Erythroblast (primary cell): Measurements from ENCODE around the gene PCDHGA6.
A peak's percentile ranks its signal among the peaks of the same experiment; 100 is the strongest.
"Not testable (repeated sequence)": the region's sequence is repeated elsewhere in the genome, so short reads cannot be mapped to it uniquely, and the experiment has no call there.

Experiments
- DNase-seq, 2 experiments: peaks; one replicate each; lab custom pipeline; 2025; lab: John Stamatoyannopoulos, UW
- GATA1 ChIP-seq: IDR thresholded peaks from 2 replicates; pipeline ENCODE4 v1.6.1; 2011; ENCODE audit warnings: low read depth, mild to moderate bottlenecking, control low read depth, low read length, moderate library complexity
- POLR2A ChIP-seq: IDR thresholded peaks from 2 replicates; pipeline ENCODE4 v1.6.1; 2011; ENCODE audit warnings: mild to moderate bottlenecking, low read length

Gene PCDHGA6

GRCh38 chr5:141371572-141372475 is 1.9 kb upstream of the PCDHGA6 start:
- no peak for DNase-seq
- TF ChIP-seq POLR2A (no peak), GATA1 (no peak)

GRCh38 chr5:141374627-141375026 is 936 bp downstream of the PCDHGA6 start:
- DNase-seq: no peak
- TF ChIP-seq GATA1 (no peak), POLR2A (no peak)

GRCh38 chr5:141375444-141376155 is 1.9 kb downstream of the PCDHGA6 start:
- DNase-seq: not testable (repeated sequence)

GRCh38 chr5:141382469-141383294 is 9.0 kb downstream of the PCDHGA6 start, which contains the start of gene PCDHGA7:
TSS of gene PCDHGA7 (plus strand) at chr5:141382742. CDS start at chr5:141382900, 158 bp downstream.
- no peak for DNase-seq
- TF ChIP-seq POLR2A: no peak
- no peak for TF ChIP-seq GATA1

- TF ChIP-seq GATA1: no peak
- TF ChIP-seq POLR2A: no peak
- DNase-seq: no peak
Measured at GRCh38 chr5:141383345-141383744, 9.7 kb downstream of the PCDHGA6 start.

GRCh38 chr5:141384471-141385267 is 11.0 kb downstream of the PCDHGA6 start:
- TF ChIP-seq POLR2A (no peak), GATA1 (no peak)
- no peak for DNase-seq

GRCh38 chr5:141387557-141388311 is 14.0 kb downstream of the PCDHGA6 start, which contains the start of gene PCDHGB4:
TSS of gene PCDHGB4 (plus strand) at chr5:141387698. CDS start at chr5:141387885, 187 bp downstream.
- DNase-seq: peak in 1 of 2 experiments; percentile 12

- TF ChIP-seq POLR2A (no peak), GATA1 (no peak)
- no peak for DNase-seq
Measured at GRCh38 chr5:141388661-141389060, 15.0 kb downstream of the PCDHGA6 start.

GRCh38 chr5:141389153-141390042 is 15.7 kb downstream of the PCDHGA6 start:
- DNase-seq: no peak
- TF ChIP-seq POLR2A (no peak), GATA1 (no peak)

GRCh38 chr5:141392429-141393198 is 18.9 kb downstream of the PCDHGA6 start, which contains the start of gene PCDHGA8:
TSS of gene PCDHGA8 (plus strand) at chr5:141392633. CDS start at chr5:141392814, 181 bp downstream.
- DNase-seq: no peak
- TF ChIP-seq POLR2A: no peak
- TF ChIP-seq GATA1: no peak

GRCh38 chr5:141393267-141393666 is 19.6 kb downstream of the PCDHGA6 start:
- DNase-seq: no peak
- no peak for TF ChIP-seq POLR2A
- TF ChIP-seq GATA1: no peak

GRCh38 chr5:141394401-141395187 is 20.9 kb downstream of the PCDHGA6 start:
- not testable (repeated sequence) for DNase-seq

GRCh38 chr5:141397756-141398551 is 24.3 kb downstream of the PCDHGA6 start, which contains the start of gene PCDHGB5:
TSS of gene PCDHGB5 (plus strand) at chr5:141397947. CDS start at chr5:141398128, 181 bp downstream.
- DNase-seq: peak; percentile 13 to 21
